ENCODE measurements around the gene BAG1. TPM values are rescaled to one million over a fixed set of nuclear protein-coding genes. Genes with fewer than 3 reads are reported as not detected.

The BAG1 gene
- total RNA-seq, 3 donors from 2014 or later (not counting 1 experiment from before 2014, with no cell fraction given) = 83.4 to 102 (median 93.4) TPM

DNA sequence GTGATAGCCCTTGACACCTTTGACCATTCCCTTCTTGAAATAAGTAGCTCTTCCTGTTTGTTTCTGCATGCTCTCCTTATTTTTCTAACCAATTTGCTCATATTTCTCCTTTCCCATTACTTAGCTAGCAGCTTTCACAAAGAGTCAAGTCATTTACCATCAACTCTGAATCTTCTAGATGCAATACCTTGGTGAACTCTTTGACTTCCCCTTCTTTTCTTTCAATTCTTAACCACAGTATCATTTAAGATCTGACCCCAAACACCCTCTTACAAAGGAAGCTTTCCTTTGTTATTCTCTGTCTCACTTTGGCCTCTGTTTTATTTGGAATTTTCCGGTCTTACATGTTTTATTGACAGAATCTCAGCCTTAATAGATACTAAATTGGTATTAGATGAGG lies 39.9 kb upstream of the BAG1 start:
- Mint-ChIP-seq H3K27ac (no peak overlapping the region), H3K27me3 (ENCODE audit: low read depth in 2 of 2) (no peaks in the 10 kb centered on the region), H3K36me3 (no peaks in the 10 kb centered on the region), H3K4me1 (peaks cover under 1 to 3% of the 10 kb centered on the region in 2 donors), H3K4me3 (no peak overlapping the region), H3K9me3 (no peaks in the 10 kb centered on the region)
- no CpG with 5 or more reads among the region's 1 CpG for WGBS (ENCODE audit: insufficient coverage)
- intact Hi-C loops (cut with micrococcal nuclease) = no loop called here
- peaks cover 86% of the 10 kb centered on the region for H3K36me3 ChIP-seq (ENCODE audit: control insufficient read depth, insufficient read depth, low read length)
- H3K4me3 ChIP-seq (ENCODE audit: low read length) = no peak overlapping the region
- H3K27ac ChIP-seq (ENCODE audit: low read length) = no peak overlapping the region
- H3K4me1 ChIP-seq (ENCODE audit: control insufficient read depth, insufficient read depth, low read length) = peaks cover 1% of the 10 kb centered on the region
- ATAC-seq (no peak), DNase-seq (no peak)
- no peaks in the 10 kb centered on the region for H3K9me3 ChIP-seq (ENCODE audit: control insufficient read depth, insufficient read depth, low read length)
- TF ChIP-seq, protein P1, sequence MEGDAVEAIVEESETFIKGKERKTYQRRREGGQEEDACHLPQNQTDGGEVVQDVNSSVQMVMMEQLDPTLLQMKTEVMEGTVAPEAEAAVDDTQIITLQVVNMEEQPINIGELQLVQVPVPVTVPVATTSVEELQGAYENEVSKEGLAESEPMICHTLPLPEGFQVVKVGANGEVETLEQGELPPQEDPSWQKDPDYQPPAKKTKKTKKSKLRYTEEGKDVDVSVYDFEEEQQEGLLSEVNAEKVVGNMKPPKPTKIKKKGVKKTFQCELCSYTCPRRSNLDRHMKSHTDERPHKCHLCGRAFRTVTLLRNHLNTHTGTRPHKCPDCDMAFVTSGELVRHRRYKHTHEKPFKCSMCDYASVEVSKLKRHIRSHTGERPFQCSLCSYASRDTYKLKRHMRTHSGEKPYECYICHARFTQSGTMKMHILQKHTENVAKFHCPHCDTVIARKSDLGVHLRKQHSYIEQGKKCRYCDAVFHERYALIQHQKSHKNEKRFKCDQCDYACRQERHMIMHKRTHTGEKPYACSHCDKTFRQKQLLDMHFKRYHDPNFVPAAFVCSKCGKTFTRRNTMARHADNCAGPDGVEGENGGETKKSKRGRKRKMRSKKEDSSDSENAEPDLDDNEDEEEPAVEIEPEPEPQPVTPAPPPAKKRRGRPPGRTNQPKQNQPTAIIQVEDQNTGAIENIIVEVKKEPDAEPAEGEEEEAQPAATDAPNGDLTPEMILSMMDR (IDR thresholded peaks at IDR 0.05) = no peak
- H3K27me3 ChIP-seq (ENCODE audit: control insufficient read depth, insufficient read depth, low read length) = no peaks in the 10 kb centered on the region

DNA sequence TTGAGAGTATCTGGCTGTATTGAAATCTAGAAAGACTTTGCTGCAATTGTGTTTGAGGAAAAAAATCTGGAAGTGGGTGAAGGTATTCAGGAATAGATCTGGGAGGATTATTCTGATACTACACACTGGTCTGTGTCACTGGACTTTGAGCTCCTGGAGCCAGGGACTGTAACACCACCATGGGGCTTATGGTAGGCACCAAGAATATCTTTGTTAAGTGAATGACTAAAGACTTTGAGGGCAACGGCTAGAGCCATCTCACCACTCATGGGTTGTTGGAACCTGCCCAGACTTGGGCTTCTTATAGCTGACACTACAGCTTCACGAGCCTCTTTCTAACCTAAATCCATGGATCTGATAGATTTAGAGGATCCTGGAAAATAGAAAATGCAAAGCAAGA lies 36.0 kb upstream of the BAG1 start:
- Mint-ChIP-seq H3K27me3 (ENCODE audit: low read depth in 2 of 2) (no peaks in the 10 kb centered on the region), H3K4me1 (peaks cover 32 to 36% of the 10 kb centered on the region in 2 donors), H3K27ac (peak overlapping the region; percentile 6 to 11), H3K9me3 (no peaks in the 10 kb centered on the region), H3K4me3 (no peak overlapping the region), H3K36me3 (peaks cover 21% of the 10 kb centered on the region)
- DNase-seq (no peak), ATAC-seq (no peak)
- peaks cover 19% of the 10 kb centered on the region for H3K4me1 ChIP-seq (ENCODE audit: control insufficient read depth, insufficient read depth, low read length)
- TF ChIP-seq, protein P1 (IDR thresholded peaks at IDR 0.05) = no peak
- intact Hi-C loops (cut with micrococcal nuclease) = no loop called here
- H3K27ac ChIP-seq (ENCODE audit: low read length) = no peak overlapping the region
- no peak overlapping the region for H3K4me3 ChIP-seq (ENCODE audit: low read length)
- no peaks in the 10 kb centered on the region for H3K9me3 ChIP-seq (ENCODE audit: control insufficient read depth, insufficient read depth, low read length)
- H3K36me3 ChIP-seq (ENCODE audit: control insufficient read depth, insufficient read depth, low read length) = peaks cover 80% of the 10 kb centered on the region
- WGBS (ENCODE audit: insufficient coverage) = 100% methylated on average over 1 of the region's 2 CpGs
- H3K27me3 ChIP-seq (ENCODE audit: control insufficient read depth, insufficient read depth, low read length) = no peaks in the 10 kb centered on the region

DNA sequence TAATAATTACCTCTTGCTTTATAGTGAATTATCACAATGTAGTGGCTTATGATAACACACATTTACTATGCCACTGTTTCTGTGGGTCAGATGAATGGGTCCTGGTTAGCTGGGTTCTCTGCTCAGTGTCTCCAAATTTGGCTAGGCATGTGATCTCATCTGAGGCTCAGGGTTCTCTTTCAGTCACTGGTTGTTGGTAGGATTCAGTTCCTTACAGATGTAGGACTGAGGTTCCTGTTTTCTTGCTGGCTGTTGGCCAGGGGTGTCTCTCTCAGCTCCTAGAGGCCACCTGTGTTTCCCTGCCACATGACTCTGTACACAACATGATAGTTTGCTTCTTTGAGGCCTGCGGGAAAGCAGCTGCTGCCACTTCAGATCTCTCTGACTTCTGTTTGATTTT lies 32.9 kb upstream of the BAG1 start:
- H3K27me3 Mint-ChIP-seq (ENCODE audit: low read depth in 2 of 2) = no peaks in the 10 kb centered on the region
- H3K36me3 ChIP-seq (ENCODE audit: control insufficient read depth, insufficient read depth, low read length) = peaks cover 74% of the 10 kb centered on the region
- H3K27ac ChIP-seq (ENCODE audit: low read length) = peak overlapping the region; percentile 61
- 7% methylated on average over 1 of the region's 1 CpG for WGBS (ENCODE audit: insufficient coverage)
- peaks cover 26% of the 10 kb centered on the region for H3K4me1 ChIP-seq (ENCODE audit: control insufficient read depth, insufficient read depth, low read length)
- peaks cover 52 to 57% of the 10 kb centered on the region in 2 donors for H3K4me1 Mint-ChIP-seq
- ATAC-seq (peak in 2 of 3 donors; percentile 30 to 50), DNase-seq (peak in 1 of 2 donors; percentile 22)
- no peaks in the 10 kb centered on the region for H3K9me3 ChIP-seq (ENCODE audit: control insufficient read depth, insufficient read depth, low read length)
- TF ChIP-seq, protein P1 (IDR thresholded peaks at IDR 0.05) = no peak
- H3K4me3 Mint-ChIP-seq = no peak overlapping the region
- H3K27me3 ChIP-seq (ENCODE audit: control insufficient read depth, insufficient read depth, low read length) = no peaks in the 10 kb centered on the region
- intact Hi-C loops (cut with micrococcal nuclease) = loop anchor here (10.0 kb wide), 1 partner anchor 743 kb away; the partner anchor contains the start of genes SMIM27 and TOPORS
- H3K9me3 Mint-ChIP-seq = no peaks in the 10 kb centered on the region
- no peak overlapping the region for H3K4me3 ChIP-seq (ENCODE audit: low read length)
- peak overlapping the region; percentile 2 to 35 for H3K27ac Mint-ChIP-seq
- peaks cover 29% of the 10 kb centered on the region for H3K36me3 Mint-ChIP-seq

DNA sequence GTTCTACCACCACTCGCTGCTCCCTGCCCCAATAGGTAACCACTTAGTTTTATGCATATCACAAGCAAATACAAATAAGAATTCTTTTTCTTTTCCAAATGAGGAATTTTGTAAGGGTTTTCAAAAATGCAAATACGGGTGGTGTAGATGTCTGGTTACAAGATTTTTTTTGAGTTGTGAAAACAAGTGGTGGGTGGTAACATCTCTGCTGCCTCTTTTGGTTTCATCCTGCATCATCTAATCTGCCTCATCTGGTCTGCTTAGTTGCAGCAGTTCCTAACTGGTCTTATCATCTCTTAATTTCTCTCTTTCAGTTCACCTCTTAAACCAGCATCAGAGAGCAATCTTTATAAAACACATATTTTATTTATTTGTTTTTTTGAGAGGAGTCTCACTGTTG lies 31.1 kb upstream of the BAG1 start:
- Histone ChIP-seq H3K4me1 (ENCODE audit: control insufficient read depth, insufficient read depth, low read length) (peaks cover 40% of the 10 kb centered on the region), H3K36me3 (ENCODE audit: control insufficient read depth, insufficient read depth, low read length) (peaks cover 62% of the 10 kb centered on the region)

More for the DNA sequence above, 31.1 kb upstream of the BAG1 start:
- Histone ChIP-seq H3K27ac (ENCODE audit: low read length) (peak overlapping the region; percentile 45), H3K27me3 (ENCODE audit: control insufficient read depth, insufficient read depth, low read length) (no peaks in the 10 kb centered on the region), H3K9me3 (ENCODE audit: control insufficient read depth, insufficient read depth, low read length) (no peaks in the 10 kb centered on the region), H3K4me3 (ENCODE audit: low read length) (no peak overlapping the region)
- Mint-ChIP-seq H3K27me3 (ENCODE audit: low read depth in 2 of 2) (no peaks in the 10 kb centered on the region), H3K4me1 (peaks cover 67 to 73% of the 10 kb centered on the region in 2 donors), H3K27ac (no peak overlapping the region), H3K4me3 (no peak overlapping the region), H3K36me3 (peaks cover 29% of the 10 kb centered on the region), H3K9me3 (no peaks in the 10 kb centered on the region)
- TF ChIP-seq, protein P1 (IDR thresholded peaks at IDR 0.05) = no peak
- intact Hi-C loops (cut with micrococcal nuclease) = loop anchor here (10.0 kb wide), 1 partner anchor 741 kb away; the partner anchor contains the start of genes SMIM27 and TOPORS
- no peak for ATAC-seq
- WGBS (ENCODE audit: insufficient coverage) = 60% methylated on average over 1 of the region's 2 CpGs
- no peak for DNase-seq
